Gastrocnemius medialis (tissue), 4 donors: ENCODE results near the gene THADA. TPM values are rescaled to one million over a fixed set of nuclear protein-coding genes. Genes with fewer than 3 reads are reported as not detected.

Experiments
- ATAC-seq, 2 donors: fragments of 150-250 bp; one replicate each; pipeline ENCODE4 v1.9.1; 2016
- DNase-seq, 2 donors: peaks; one replicate each; pipeline ENCODE4 v3.0.0-alpha.2; 2019
- H3K27ac ChIP-seq, 4 donors: fragments of 200-600 bp; sonication (generic); 1 replicate in 1 of 4; 2 replicates in 3 of 4; pipeline ENCODE4 v1.5.1; 2016 to 2018; ENCODE audit warnings: mild to moderate bottlenecking in 2 of 4, moderate library complexity in 1 of 4
- H3K27me3 ChIP-seq, 3 donors: fragments of 200-600 bp; sonication (generic) in 2 of 3; 1 replicate in 1 of 3; 2 replicates in 2 of 3; pipeline versions ENCODE4 v1.5.1 to v1.6.0; 2016 to 2019; ENCODE audit warnings: mild to moderate bottlenecking in 1 of 3, moderate library complexity in 1 of 3
- H3K36me3 ChIP-seq, 2 donors: fragments of 200-600 bp; sonication (generic) in 1 of 2; one replicate each; pipeline ENCODE4 v1.5.1; 2017 to 2018
- H3K4me1 ChIP-seq, 2 donors: fragments of 200-600 bp; sonication (generic) in 1 of 2; one replicate each; pipeline ENCODE4 v1.5.1; 2016 to 2017; ENCODE audit warnings: mild to moderate bottlenecking in 2 of 2
- H3K4me3 ChIP-seq, 4 donors: fragments of 200-600 bp; sonication (generic) in 3 of 4; 1 replicate in 1 of 4; 2 replicates in 3 of 4; pipeline ENCODE4 v1.5.1; 2016 to 2019; ENCODE audit warnings: mild to moderate bottlenecking in 2 of 4
- H3K9me3 ChIP-seq, 3 donors: fragments of 200-600 bp; sonication (generic) in 2 of 3; 1 replicate in 1 of 3; 2 replicates in 2 of 3; pipeline ENCODE4 v1.5.1; 2016 to 2019
- CTCF ChIP-seq, 5 experiments: fragments of 450-650 bp in 3 of 5; fragments of 200-600 bp in 2 of 5; sonication (generic) in 2 of 5; IDR thresholded peaks in 4 of 5; conservative IDR thresholded peaks in 1 of 5; 1 replicate in 4 of 5; 2 replicates in 1 of 5; pipeline ENCODE4 v1.5.1; 2016 to 2019; ENCODE audit warnings: antibody characterized with exemption in 5 of 5, mild to moderate bottlenecking in 3 of 5, moderate library complexity in 3 of 5
- POLR2A ChIP-seq, 2 donors: fragments of 450-650 bp; IDR thresholded peaks; one replicate each; pipeline ENCODE4 v1.6.1; 2017; ENCODE audit warnings: antibody characterized with exemption in 2 of 2, mild to moderate bottlenecking in 2 of 2, moderate library complexity in 2 of 2
- in situ Hi-C, 4 donors: fragments of 200-750 bp; cut with MboI; loops; one replicate each; pipeline versions ENCODE4 v1.15.0 to v1.8.0; 2017; ENCODE audit warnings: low sequenced_read_pairs in 4 of 4
- intact Hi-C: fragments of 100-400 bp; cut with DNase I; formaldehyde crosslinking; loops from one replicate; pipeline ENCODE4 v1.15.1; 2023; ENCODE audit warnings: low total_unique reads
- total RNA-seq, 4 donors: library from RNA; depleted of rRNA; stranded (reverse); fragments of >200 nt; gene quantifications; one replicate each; pipeline versions ENCODE4 v1.1.0 to v1.2.3, GENCODE V29; 2016

The THADA gene
- total RNA-seq, 4 donors from 2014 or later, result 13.6 to 19.0 (median 16.2) TPM

- no peak for DNase-seq
- Histone ChIP-seq H3K27me3 (no peaks in the 10 kb centered on the region), H3K4me3 (no peak overlapping the region), H3K36me3 (peaks cover 0 to 4% of the 10 kb centered on the region in 2 donors), H3K9me3 (no peaks in the 10 kb centered on the region), H3K27ac (no peak overlapping the region), H3K4me1 (peaks cover 0 to 15% of the 10 kb centered on the region in 2 donors)
- in situ Hi-C loops, result no loop called here
- TF ChIP-seq POLR2A (IDR thresholded peaks at IDR 0.05) (no peak), CTCF (IDR thresholded peaks at IDR 0.05 in 4 of 5, conservative IDR thresholded peaks at IDR 0.05 in 1 of 5) (no peak)
- ATAC-seq, result no peak
- intact Hi-C loops, result no loop called here
Measured at GRCh38 chr2:43424262-43425207, 171.3 kb downstream of the THADA start.

- in situ Hi-C loops (no loop called here), intact Hi-C loops (no loop called here)
- Histone ChIP-seq H3K4me3 (no peak overlapping the region), H3K9me3 (no peaks in the 10 kb centered on the region), H3K36me3 (peaks cover 0 to 4% of the 10 kb centered on the region in 2 donors), H3K4me1 (peaks cover 0 to 15% of the 10 kb centered on the region in 2 donors), H3K27me3 (no peaks in the 10 kb centered on the region), H3K27ac (no peak overlapping the region)
- no peak for ATAC-seq
- TF ChIP-seq POLR2A (IDR thresholded peaks at IDR 0.05), result no peak
- TF ChIP-seq CTCF (IDR thresholded peaks at IDR 0.05 in 4 of 5, conservative IDR thresholded peaks at IDR 0.05 in 1 of 5), result no peak
- no peak for DNase-seq
Measured at GRCh38 chr2:43423941-43424261, 171.9 kb downstream of the THADA start.

- intact Hi-C loops (no loop called here), in situ Hi-C loops (no loop called here)
- Histone ChIP-seq H3K4me3 (no peak overlapping the region), H3K27ac (no peak overlapping the region), H3K36me3 (no peaks in the 10 kb centered on the region), H3K4me1 (peaks cover 0 to 10% of the 10 kb centered on the region in 2 donors), H3K9me3 (no peaks in the 10 kb centered on the region), H3K27me3 (no peaks in the 10 kb centered on the region)
- DNase-seq (no peak), ATAC-seq (no peak)
- no peak for TF ChIP-seq POLR2A (IDR thresholded peaks at IDR 0.05)
- TF ChIP-seq CTCF (IDR thresholded peaks at IDR 0.05 in 4 of 5, conservative IDR thresholded peaks at IDR 0.05 in 1 of 5), result no peak
Measured at GRCh38 chr2:43421194-43421593, 174.6 kb downstream of the THADA start.

GRCh38 chr2:43420389-43420801 lies 175.4 kb downstream of the THADA start:
- DNase-seq (no peak), ATAC-seq (no peak)
- in situ Hi-C loops, result no loop called here
- H3K27me3 ChIP-seq, result no peaks in the 10 kb centered on the region
- TF ChIP-seq CTCF (IDR thresholded peaks at IDR 0.05 in 4 of 5, conservative IDR thresholded peaks at IDR 0.05 in 1 of 5) (no peak), POLR2A (IDR thresholded peaks at IDR 0.05) (no peak)
- H3K36me3 ChIP-seq, result no peaks in the 10 kb centered on the region
- peaks cover 8 to 10% of the 10 kb centered on the region in 2 donors for H3K4me1 ChIP-seq
- no peak overlapping the region for H3K4me3 ChIP-seq
- H3K9me3 ChIP-seq, result no peaks in the 10 kb centered on the region
- no peak overlapping the region for H3K27ac ChIP-seq
- intact Hi-C loops, result no loop called here
